Measurements from ENCODE around the gene CUX1. TPM values are rescaled to one million over a fixed set of nuclear protein-coding genes. Genes with fewer than 3 reads are reported as not detected.

Gene CUX1
- total RNA-seq, 2 experiments from 2014 or later: 35.6 to 38.0 TPM

GRCh38 chr7:102284891-102285539 is 467.6 kb downstream of the CUX1 start:
- peaks cover 44% of the 10 kb centered on the region for H3K4me1 ChIP-seq (ENCODE audit: insufficient read depth, low read length)
- H3K27me3 ChIP-seq (ENCODE audit: control insufficient read depth in 1 of 2, insufficient read depth in 2 of 2, low read length in 2 of 2): no peaks in the 10 kb centered on the region
- H3K36me3 Mint-ChIP-seq (ENCODE audit: low read depth): no peaks in the 10 kb centered on the region
- H3K27ac Mint-ChIP-seq: no peak overlapping the region
- H3K4me1 Mint-ChIP-seq (ENCODE audit: low read depth): peaks cover 14% of the 10 kb centered on the region
- H3K4me3 Mint-ChIP-seq: peak overlapping the region; percentile 91
- no peak overlapping the region for H3K27ac ChIP-seq (ENCODE audit: low read depth in 1 of 2, low read length in 2 of 2)
- TF ChIP-seq CTCF (IDR thresholded peaks at IDR 0.05): no peak
- H3K27me3 Mint-ChIP-seq: no peaks in the 10 kb centered on the region
- peak overlapping the region; percentile 55 for H3K4me3 ChIP-seq (ENCODE audit: low read length)
- H3K9me3 Mint-ChIP-seq: no peaks in the 10 kb centered on the region
- intact Hi-C loops (cut with DNase I, micrococcal nuclease): loop anchor here in 1 of 2 experiments (5.0 to 10.0 kb wide), 3 partner anchors 77 to 790 kb away; partner anchors contain the start of genes ARMC10, FAM185A and FBXL13
- DNase-seq: peak in 3 of 14 experiments; percentile 14 to 63 (median 54)
- no peaks in the 10 kb centered on the region for H3K36me3 ChIP-seq (ENCODE audit: insufficient read depth, low read length)
- no peak for ATAC-seq (ENCODE audit: poor library complexity)
- no peaks in the 10 kb centered on the region for H3K9me3 ChIP-seq (ENCODE audit: control insufficient read depth in 1 of 2, insufficient read depth in 1 of 2, low read length in 2 of 2)
- ChIA-PET CTCF (no interaction called here), POLR2A (no interaction called here)

GRCh38 chr7:102285540-102286236 is 468.3 kb downstream of the CUX1 start:
- Mint-ChIP-seq H3K4me3 (peak overlapping the region; percentile 91), H3K4me1 (ENCODE audit: low read depth) (peaks cover 18% of the 10 kb centered on the region), H3K9me3 (no peaks in the 10 kb centered on the region), H3K27me3 (no peaks in the 10 kb centered on the region), H3K36me3 (ENCODE audit: low read depth) (no peaks in the 10 kb centered on the region), H3K27ac (no peak overlapping the region)
- Histone ChIP-seq H3K4me1 (ENCODE audit: insufficient read depth, low read length) (peaks cover 44% of the 10 kb centered on the region), H3K4me3 (ENCODE audit: low read length) (peak overlapping the region; percentile 55), H3K27me3 (ENCODE audit: control insufficient read depth in 1 of 2, insufficient read depth in 2 of 2, low read length in 2 of 2) (no peaks in the 10 kb centered on the region), H3K27ac (ENCODE audit: low read depth in 1 of 2, low read length in 2 of 2) (no peak overlapping the region), H3K9me3 (ENCODE audit: control insufficient read depth in 1 of 2, insufficient read depth in 1 of 2, low read length in 2 of 2) (no peaks in the 10 kb centered on the region), H3K36me3 (ENCODE audit: insufficient read depth, low read length) (no peaks in the 10 kb centered on the region)
- POLR2A ChIA-PET: no interaction called here
- ATAC-seq (ENCODE audit: poor library complexity) (peak; percentile 16), DNase-seq (peak in 1 of 14 experiments; percentile 9)
- no peak for TF ChIP-seq CTCF (IDR thresholded peaks at IDR 0.05)
- intact Hi-C loops (cut with DNase I, micrococcal nuclease): loop anchor here in 1 of 2 experiments (5.0 to 10.0 kb wide), 3 partner anchors 77 to 789 kb away; partner anchors contain the start of genes ARMC10, FAM185A and FBXL13
- CTCF ChIA-PET: no interaction called here

- DNase-seq (peak in 11 of 14 experiments; percentile 21 to 82 (median 44)), ATAC-seq (ENCODE audit: poor library complexity) (peak; percentile 40)
- Mint-ChIP-seq H3K9me3 (no peaks in the 10 kb centered on the region), H3K4me1 (ENCODE audit: low read depth) (peaks cover 21% of the 10 kb centered on the region), H3K4me3 (peak within 1 kb of the TSS; percentile 91), H3K36me3 (ENCODE audit: low read depth) (no peaks in the 10 kb centered on the region), H3K27ac (no peak within 1 kb of the TSS), H3K27me3 (peaks cover 1% of the 10 kb centered on the region)
- Histone ChIP-seq H3K27me3 (ENCODE audit: control insufficient read depth in 1 of 2, insufficient read depth in 2 of 2, low read length in 2 of 2) (no peaks in the 10 kb centered on the region), H3K27ac (ENCODE audit: low read depth in 1 of 2, low read length in 2 of 2) (no peak within 1 kb of the TSS), H3K4me1 (ENCODE audit: insufficient read depth, low read length) (peaks cover 52% of the 10 kb centered on the region), H3K9me3 (ENCODE audit: control insufficient read depth in 1 of 2, insufficient read depth in 1 of 2, low read length in 2 of 2) (no peaks in the 10 kb centered on the region), H3K4me3 (ENCODE audit: low read length) (peak within 1 kb of the TSS; percentile 69), H3K36me3 (ENCODE audit: insufficient read depth, low read length) (no peaks in the 10 kb centered on the region)
- CTCF ChIA-PET: no interaction called here
- no peak for TF ChIP-seq CTCF (IDR thresholded peaks at IDR 0.05)
- POLR2A ChIA-PET: interaction anchor here (0.6 to 3.3 kb wide), 3 partner anchors 10 to 110 kb away, joined by 4 to 14 read pairs (median 4); partner anchors contain the start of gene PRKRIP1
- intact Hi-C loops (cut with DNase I, micrococcal nuclease): loop anchor here in 1 of 2 experiments (5.0 to 10.0 kb wide), 3 partner anchors 76 to 788 kb away; partner anchors contain the start of genes ARMC10, FAM185A and FBXL13
These were observed 469.0 kb downstream of the CUX1 start, which contains the start of gene SH2B2 for GRCh38 chr7:102286237-102287110. Gene SH2B2 (plus strand): TSS chr7:102286868. CDS start chr7:102300551, 13,683 bp downstream.
